ENCODE measurements around the gene PHYKPL. TPM values are rescaled to one million over a fixed set of nuclear protein-coding genes. Genes with fewer than 3 reads are reported as not detected.

The PHYKPL gene
- total and polyA plus RNA-seq, 11 donors, result 21.3 to 56.2 (median 38.6) TPM

DNA sequence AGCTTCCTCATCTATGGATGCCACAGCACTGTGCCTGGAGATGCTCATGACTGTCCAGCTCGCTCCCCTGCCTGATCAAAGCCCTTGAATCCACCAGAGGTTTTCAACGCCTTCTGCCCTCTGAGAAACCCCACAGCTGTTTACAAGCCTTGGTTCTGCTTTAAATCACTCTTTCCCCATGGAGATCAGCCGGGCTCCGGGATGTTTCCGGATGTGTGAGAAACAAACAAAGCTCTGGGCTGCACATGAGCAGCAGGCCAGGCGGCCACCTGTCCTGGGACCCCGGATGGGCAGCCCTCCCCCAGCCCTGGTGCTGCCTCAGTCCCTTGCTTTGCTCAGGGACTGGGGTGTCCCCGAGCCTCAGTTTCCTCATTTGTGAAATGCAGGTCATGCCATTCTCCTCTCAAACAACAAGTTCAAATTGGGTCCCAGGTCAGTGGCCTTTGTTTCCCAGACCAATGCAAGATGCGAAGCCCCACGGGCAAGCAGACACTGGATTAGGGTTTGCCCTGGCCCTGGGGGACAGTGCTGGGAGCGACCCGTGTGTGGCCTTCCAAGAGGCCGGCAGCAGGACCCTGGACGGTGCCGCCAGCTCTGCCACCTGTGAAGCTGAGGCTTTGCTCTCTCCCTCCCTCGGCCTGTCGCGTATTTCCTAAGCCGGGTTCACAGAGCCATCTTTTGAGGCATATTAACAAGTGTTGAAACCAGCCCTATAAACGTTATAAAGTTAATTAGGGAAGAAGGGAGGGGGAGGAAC is 42.4 kb upstream of the PHYKPL start:
- Histone ChIP-seq H3K27me3 (no peaks in the 10 kb centered on the region), H3K4me3 (no peak overlapping the region), H3K9me3 (peaks cover 0 to 4% (median 0%) of the 10 kb centered on the region in 12 donors), H3K27ac (no peak overlapping the region), H3K4me1 (peaks cover 0 to 8% (median 0%) of the 10 kb centered on the region in 12 donors), H3K36me3 (no peaks in the 10 kb centered on the region)
- intact Hi-C loops (cut with DNase I), result loop anchor here in 7 of 10 donors (5.0 to 10.0 kb wide), 5 partner anchors 312 to 570 kb away; partner anchors contain the start of genes COL23A1 (in 1 of the 7) and ZNF354A (in 1 of the 7)
- TF ChIP-seq POLR2A (IDR thresholded peaks at IDR 0.05), result no peak
- TF ChIP-seq, protein P1, sequence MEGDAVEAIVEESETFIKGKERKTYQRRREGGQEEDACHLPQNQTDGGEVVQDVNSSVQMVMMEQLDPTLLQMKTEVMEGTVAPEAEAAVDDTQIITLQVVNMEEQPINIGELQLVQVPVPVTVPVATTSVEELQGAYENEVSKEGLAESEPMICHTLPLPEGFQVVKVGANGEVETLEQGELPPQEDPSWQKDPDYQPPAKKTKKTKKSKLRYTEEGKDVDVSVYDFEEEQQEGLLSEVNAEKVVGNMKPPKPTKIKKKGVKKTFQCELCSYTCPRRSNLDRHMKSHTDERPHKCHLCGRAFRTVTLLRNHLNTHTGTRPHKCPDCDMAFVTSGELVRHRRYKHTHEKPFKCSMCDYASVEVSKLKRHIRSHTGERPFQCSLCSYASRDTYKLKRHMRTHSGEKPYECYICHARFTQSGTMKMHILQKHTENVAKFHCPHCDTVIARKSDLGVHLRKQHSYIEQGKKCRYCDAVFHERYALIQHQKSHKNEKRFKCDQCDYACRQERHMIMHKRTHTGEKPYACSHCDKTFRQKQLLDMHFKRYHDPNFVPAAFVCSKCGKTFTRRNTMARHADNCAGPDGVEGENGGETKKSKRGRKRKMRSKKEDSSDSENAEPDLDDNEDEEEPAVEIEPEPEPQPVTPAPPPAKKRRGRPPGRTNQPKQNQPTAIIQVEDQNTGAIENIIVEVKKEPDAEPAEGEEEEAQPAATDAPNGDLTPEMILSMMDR (IDR thresholded peaks at IDR 0.05), result no peak
- peak in 2 of 5 donors; percentile 9 to 28 for DNase-seq
- 75 to 84% (median 80%) methylated on average over 19 to 20 of the region's 20 CpGs for WGBS, 4 donors
- no peak for ATAC-seq

DNA sequence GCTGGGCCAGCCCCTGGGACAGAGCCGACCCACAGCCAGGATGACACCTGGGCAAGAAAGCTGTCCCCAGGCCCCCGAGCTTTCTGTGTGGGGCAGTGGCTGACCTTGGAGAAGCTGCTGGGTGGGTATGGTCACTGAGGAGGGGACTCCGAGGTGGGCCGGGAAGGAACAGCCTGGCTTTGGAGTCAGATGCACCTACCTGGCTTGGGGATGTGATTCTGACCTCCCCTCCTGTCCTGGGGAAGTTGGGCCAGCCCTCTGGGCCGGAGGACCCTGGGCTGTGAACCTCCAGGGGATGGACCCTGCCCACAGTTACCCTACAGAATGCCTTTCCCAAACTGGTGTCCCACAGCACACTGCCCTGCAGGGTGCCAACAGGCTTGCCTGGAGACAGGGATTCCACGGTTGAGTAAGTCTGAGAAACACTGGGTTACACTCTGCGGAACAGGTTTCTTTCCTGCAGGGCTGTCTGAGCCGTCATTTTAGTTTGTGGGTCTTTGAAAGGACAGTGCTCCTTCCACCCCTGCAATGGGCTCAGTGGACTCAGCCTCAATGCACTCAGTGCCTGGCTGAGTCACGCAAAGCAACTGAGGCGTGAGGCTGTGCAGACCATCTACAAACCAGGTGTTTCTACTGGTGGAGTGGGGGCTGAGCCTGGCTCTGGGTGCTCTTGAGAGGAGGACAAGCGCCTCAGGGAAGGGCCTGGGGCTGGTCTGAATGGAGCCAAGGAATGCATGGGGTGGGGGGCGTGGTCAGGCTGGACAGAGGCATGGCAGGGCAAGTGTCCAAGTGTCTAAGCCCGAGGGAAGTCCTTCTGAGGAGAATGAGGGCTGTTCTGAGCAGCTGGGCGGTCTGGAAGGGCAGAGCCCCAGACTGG is 41.3 kb upstream of the PHYKPL start:
- no peaks in the 10 kb centered on the region for H3K27me3 ChIP-seq
- peaks cover 0 to 4% (median 0%) of the 10 kb centered on the region in 12 donors for H3K9me3 ChIP-seq
- peak in 2 of 5 donors; percentile 27 to 54 for DNase-seq
- H3K4me3 ChIP-seq, result no peak overlapping the region
- H3K27ac ChIP-seq, result no peak overlapping the region
- peaks cover 0 to 4% (median 0%) of the 10 kb centered on the region in 12 donors for H3K4me1 ChIP-seq
- H3K36me3 ChIP-seq, result no peaks in the 10 kb centered on the region
- ATAC-seq, result peak in 2 of 4 donors; percentile 20 to 30
- TF ChIP-seq, protein P1 (IDR thresholded peaks at IDR 0.05), result no peak
- no peak for TF ChIP-seq POLR2A (IDR thresholded peaks at IDR 0.05)
- WGBS, 4 donors, result 69 to 79% (median 75%) methylated on average over 7 to 14 of the region's 14 CpGs
- intact Hi-C loops (cut with DNase I), result loop anchor here in 2 of 10 donors (10.0 kb wide), 1 partner anchor 571 kb away; no protein-coding TSS in a partner anchor

DNA sequence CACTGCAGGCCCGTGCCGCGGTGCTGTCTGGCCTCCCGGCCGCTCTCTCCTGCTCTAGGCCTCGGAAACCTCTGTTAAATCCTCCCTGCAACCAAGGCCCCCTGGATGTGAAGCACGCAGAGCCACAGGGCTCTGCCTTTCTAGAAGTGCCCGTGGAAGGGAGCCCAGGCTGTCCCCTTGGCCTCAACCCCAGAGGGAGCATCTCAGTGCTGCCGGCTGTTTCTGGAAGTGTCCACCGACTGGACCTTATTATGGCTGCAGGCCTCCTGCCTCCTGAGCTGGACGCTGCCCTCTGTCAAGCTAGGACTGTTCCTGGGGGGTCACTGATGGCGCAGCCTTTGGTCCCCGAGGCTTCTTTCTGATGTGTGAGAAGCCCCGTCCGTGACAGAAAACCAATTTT is 40.4 kb upstream of the PHYKPL start:
- TF ChIP-seq POLR2A (IDR thresholded peaks at IDR 0.05), result no peak
- TF ChIP-seq, protein P1 (IDR thresholded peaks at IDR 0.05), result no peak
- ATAC-seq (no peak), DNase-seq (peak in 2 of 5 donors; percentile 11 to 33)
- WGBS, 4 donors, result 81 to 90% (median 86%) methylated on average over 8 to 15 of the region's 15 CpGs
- intact Hi-C loops (cut with DNase I), result loop anchor here in 2 of 10 donors (10.0 kb wide), 1 partner anchor 572 kb away; no protein-coding TSS in a partner anchor
- Histone ChIP-seq H3K4me1 (peaks cover 0 to 4% (median 0%) of the 10 kb centered on the region in 12 donors), H3K4me3 (no peak overlapping the region), H3K9me3 (peaks cover 0 to 4% (median 0%) of the 10 kb centered on the region in 12 donors), H3K27ac (no peak overlapping the region), H3K36me3 (no peaks in the 10 kb centered on the region), H3K27me3 (no peaks in the 10 kb centered on the region)
